H1 (cell line): ENCODE measurements around the gene DGAT2L6. TPM values are rescaled to one million over a fixed set of nuclear protein-coding genes. Genes with fewer than 3 reads are reported as not detected.

ENCODE experiments used
- CTCF ChIA-PET: fragments of 300-600 bp; sonication (Branson Sonifier 250); formaldehyde crosslinking; loops from one replicate; lab custom pipeline; 2021; ENCODE audit not compliant: partially characterized antibody; lab: Charles Lee
- POLR2A ChIA-PET: fragments of 300-600 bp; sonication (Branson Sonifier 250); formaldehyde crosslinking; loops from one replicate; lab custom pipeline; 2021; ENCODE audit warnings: inconsistent platforms; ENCODE audit not compliant: partially characterized antibody; lab: Charles Lee
- DNase-seq, 2 experiments: peaks; one replicate each; pipeline versions ENCODE4 v3.0.0 to v3.0.0-alpha.2; 2010 to 2022; ENCODE audit warnings: low spot score in 2 of 2, low read depth in 1 of 2, mixed read lengths in 1 of 2
- FAIRE-seq: peaks from 2 replicates; lab custom pipeline; 2011; peaks lifted over from hg19 to GRCh38; lab: Jason Lieb, UNC
- H2AFZ ChIP-seq: 2 replicates; pipeline ENCODE4 v1.8.1; 2012; ENCODE audit warnings: low read length, inconsistent platforms
- H2AK5ac ChIP-seq: 2 replicates; pipeline ENCODE4 v1.6.1; 2013; ENCODE audit warnings: low read depth, low read length
- H2BK120ac ChIP-seq: replicated peaks from 2 replicates; pipeline ENCODE3; 2013; ENCODE audit warnings: low read depth, low read length, inconsistent platforms
- H2BK12ac ChIP-seq: 2 replicates; pipeline ENCODE4 v1.6.1; 2013; ENCODE audit warnings: low read depth, low read length
- H2BK15ac ChIP-seq: 2 replicates; pipeline ENCODE4 v1.6.1; 2013; ENCODE audit warnings: low read length
- H2BK20ac ChIP-seq: 2 replicates; pipeline ENCODE4 v1.6.1; 2013; ENCODE audit warnings: low read length
- H2BK5ac ChIP-seq: 2 replicates; pipeline ENCODE4 v1.6.1; 2013; ENCODE audit warnings: low read depth, low read length
- H3K14ac ChIP-seq: 2 replicates; pipeline ENCODE4 v1.6.1; 2013; ENCODE audit warnings: inconsistent platforms; ENCODE audit not compliant: insufficient read length
- H3K18ac ChIP-seq: 2 replicates; pipeline ENCODE4 v1.6.1; 2013; ENCODE audit warnings: low read length; ENCODE audit errors: extremely low read depth
- H3K23ac ChIP-seq: 2 replicates; pipeline ENCODE4 v1.6.1; 2013; ENCODE audit warnings: inconsistent platforms; ENCODE audit not compliant: insufficient read length
- H3K23me2 ChIP-seq: 2 replicates; pipeline ENCODE4 v1.6.1; 2013; ENCODE audit warnings: low read depth, low read length
- H3K27ac ChIP-seq: 2 replicates; pipeline ENCODE4 v1.6.1; 2011; ENCODE audit warnings: low read depth, low read length, inconsistent platforms
- H3K27me3 ChIP-seq, 4 experiments: replicated peaks in 1 of 4; 1 replicate in 1 of 4; 2 replicates in 3 of 4; pipeline versions ENCODE4 v1.6.1 to v1.8.1; 2011 to 2013; ENCODE audit warnings: low read length in 3 of 4, mild to moderate bottlenecking in 3 of 4, inconsistent platforms in 2 of 4, mixed read lengths in 2 of 4, moderate library complexity in 1 of 4; ENCODE audit not compliant: control insufficient read depth in 3 of 4, insufficient read depth in 3 of 4; ENCODE audit errors: extremely low read depth in 1 of 4
- H3K36me3 ChIP-seq, 4 experiments: 2 replicates each; pipeline versions ENCODE4 v1.6.1 to v1.8.1; 2011 to 2013; ENCODE audit warnings: mild to moderate bottlenecking in 4 of 4, low read length in 3 of 4, moderate library complexity in 2 of 4, control low read depth in 1 of 4, inconsistent platforms in 1 of 4; ENCODE audit not compliant: insufficient read depth in 4 of 4, control insufficient read depth in 2 of 4
- H3K4ac ChIP-seq: replicated peaks from 2 replicates; pipeline ENCODE3; 2013; ENCODE audit warnings: low read length, low read depth, mixed read lengths, inconsistent platforms; ENCODE audit not compliant: insufficient read length
- H3K4me1 ChIP-seq, 4 experiments: replicated peaks in 1 of 4; 1 replicate in 1 of 4; 2 replicates in 3 of 4; pipeline versions ENCODE4 v1.6.1 to v1.8.1; 2011 to 2013; ENCODE audit warnings: low read length in 3 of 4, inconsistent platforms in 2 of 4, mixed read lengths in 1 of 4; ENCODE audit not compliant: insufficient read depth in 4 of 4, control insufficient read depth in 3 of 4
- H3K4me2 ChIP-seq, 2 experiments: 2 replicates each; pipeline versions ENCODE4 v1.6.1 to v1.8.1; 2011 to 2013; ENCODE audit warnings: low read depth in 2 of 2, low read length in 2 of 2, control low read depth in 1 of 2, inconsistent platforms in 1 of 2, mild to moderate bottlenecking in 1 of 2; ENCODE audit not compliant: insufficient read depth in 1 of 2
- H3K4me3 ChIP-seq, 4 experiments: fragments of 200-600, 300-600 bp in 1 of 4; sonication (generic), shearing (Covaris generic), sonication (Bioruptor Twin) in 1 of 4; 2 replicates each; pipeline versions ENCODE4 v1.5.1 to v1.8.1; 2011 to 2016; ENCODE audit warnings: low read length in 4 of 4, low read depth in 3 of 4, control low read depth in 2 of 4, inconsistent platforms in 2 of 4, mild to moderate bottlenecking in 2 of 4, mixed read lengths in 1 of 4, moderate library complexity in 1 of 4; ENCODE audit not compliant: insufficient read depth in 2 of 4; ENCODE audit errors: extremely low read depth in 1 of 4
- H3K56ac ChIP-seq: replicated peaks from 2 replicates; pipeline ENCODE3; 2013; ENCODE audit warnings: low read depth, mild to moderate bottlenecking, mixed read lengths, low read length, inconsistent platforms; ENCODE audit not compliant: insufficient read length
- H3K79me1 ChIP-seq: 2 replicates; pipeline ENCODE4 v1.6.1; 2013; ENCODE audit warnings: low read depth, low read length, control low read depth
- H3K79me2 ChIP-seq, 2 experiments: 2 replicates each; pipeline versions ENCODE4 v1.6.1 to v1.8.1; 2012 to 2013; ENCODE audit warnings: low read length in 2 of 2, mild to moderate bottlenecking in 2 of 2, inconsistent platforms in 1 of 2; ENCODE audit not compliant: insufficient read depth in 2 of 2, control insufficient read depth in 1 of 2
- H3K9ac ChIP-seq, 4 experiments: replicated peaks in 1 of 4; 1 replicate in 1 of 4; 2 replicates in 3 of 4; pipeline versions ENCODE4 v1.6.1 to v1.8.1; 2011 to 2013; ENCODE audit warnings: low read depth in 3 of 4, low read length in 3 of 4, control low read depth in 2 of 4, mild to moderate bottlenecking in 2 of 4, moderate library complexity in 2 of 4, inconsistent platforms in 1 of 4; ENCODE audit errors: extremely low read depth in 1 of 4
- H3K9me3 ChIP-seq, 2 experiments: 2 replicates each; pipeline versions ENCODE4 v1.6.1 to v1.8.1; 2012 to 2013; ENCODE audit warnings: mild to moderate bottlenecking in 2 of 2, moderate library complexity in 2 of 2, control low read depth in 1 of 2, inconsistent platforms in 1 of 2, low read depth in 1 of 2, low read length in 1 of 2, mixed read lengths in 1 of 2; ENCODE audit not compliant: insufficient read depth in 2 of 2
- H4K20me1 ChIP-seq, 2 experiments: replicated peaks in 1 of 2; 2 replicates each; pipeline versions ENCODE3 to v1.8.1; 2011 to 2013; ENCODE audit warnings: inconsistent platforms in 2 of 2, low read length in 2 of 2, mild to moderate bottlenecking in 1 of 2; ENCODE audit not compliant: insufficient read depth in 2 of 2, control insufficient read depth in 1 of 2
- H4K5ac ChIP-seq: 2 replicates; pipeline ENCODE4 v1.6.1; 2013; ENCODE audit warnings: low read length, low read depth, mixed read lengths, inconsistent platforms; ENCODE audit not compliant: insufficient read length
- H4K8ac ChIP-seq: 2 replicates; pipeline ENCODE4 v1.8.0; 2013; ENCODE audit warnings: mild to moderate bottlenecking, moderate library complexity, low read length, inconsistent platforms; ENCODE audit not compliant: insufficient read depth; ENCODE audit errors: extremely low read depth
- H4K91ac ChIP-seq: replicated peaks from 2 replicates; pipeline ENCODE3; 2013; ENCODE audit warnings: low read length, mixed read lengths, inconsistent platforms; ENCODE audit not compliant: insufficient read length
- CHD7 ChIP-seq: fragments of 300-600 bp; sonication (generic); IDR thresholded peaks from 2 replicates; pipeline ENCODE4 v1.7.1; 2012; ENCODE audit warnings: low read length, moderate library complexity, mild to moderate bottlenecking, inconsistent platforms; ENCODE audit not compliant: insufficient replicate concordance
- polyA plus RNA-seq, 7 experiments: library from polyadenylated mRNA; depleted of rRNA in 3 of 7; stranded (reverse) in 5 of 7; unstranded in 2 of 7; fragments of >200 nt in 5 of 7; fragments of 200-250 nt in 2 of 7; gene quantifications; 1 replicate in 5 of 7; 2 replicates in 1 of 7; 4 replicates in 1 of 7; pipeline versions ENCODE4 v1.2.1 to v1.2.3, GENCODE V29; 2011 to 2013; ENCODE audit warnings: missing spikeins in 2 of 7, mixed read lengths in 2 of 7
- total RNA-seq: library from RNA; stranded (reverse); fragmentation: NEBNext Ultra II Directional; extraction: Animal tissue kit (Norgen Biotek cat#: 25700); gene quantifications from 2 replicates; pipeline ENCODE4 v1.2.1, GENCODE V29; 2021

The DGAT2L6 gene
- total and polyA plus RNA-seq, 2 of the 8 experiments (the other 6 are each of a cell fraction or from before 2014, with no cell fraction given) = not detected

- H4K5ac ChIP-seq = no peak overlapping the region
- H2BK12ac ChIP-seq = no peak overlapping the region
- no peaks in the 10 kb centered on the region for H3K9me3 ChIP-seq
- H3K18ac ChIP-seq = no peak overlapping the region
- DNase-seq (no peak), FAIRE-seq (no peak)
- no peaks in the 10 kb centered on the region for H3K4me1 ChIP-seq
- no peak overlapping the region for H2BK20ac ChIP-seq
- H3K36me3 ChIP-seq = no peaks in the 10 kb centered on the region
- H3K23me2 ChIP-seq = no peaks in the 10 kb centered on the region
- no peak overlapping the region for H3K4me3 ChIP-seq
- H3K23ac ChIP-seq = no peak overlapping the region
- no peak overlapping the region for H4K8ac ChIP-seq
- no peak overlapping the region for H3K4me2 ChIP-seq
- H3K4ac ChIP-seq = no peak overlapping the region
- H3K79me1 ChIP-seq = no peaks in the 10 kb centered on the region
- no peak overlapping the region for H2BK5ac ChIP-seq
- POLR2A ChIA-PET = no interaction called here
- CTCF ChIA-PET = no interaction called here
- H3K27me3 ChIP-seq = no peaks in the 10 kb centered on the region
- no peak overlapping the region for H3K27ac ChIP-seq
- no peak overlapping the region for H4K91ac ChIP-seq
- no peak overlapping the region for H2AK5ac ChIP-seq
- no peak overlapping the region for H3K56ac ChIP-seq
- no peaks in the 10 kb centered on the region for H4K20me1 ChIP-seq
- no peak overlapping the region for H2AFZ ChIP-seq
- H3K79me2 ChIP-seq = no peaks in the 10 kb centered on the region
- H2BK120ac ChIP-seq = no peak overlapping the region
- no peak overlapping the region for H2BK15ac ChIP-seq
- no peak overlapping the region for H3K9ac ChIP-seq
- no peak overlapping the region for H3K14ac ChIP-seq
- TF ChIP-seq CHD7 = no peak
Measured at GRCh38 chrX:70208479-70208878, 31.2 kb downstream of the DGAT2L6 start.
